Measurements from ENCODE around the gene AVEN.

- no peak for TF ChIP-seq GATA2 (IDR thresholded peaks at IDR 0.05; ENCODE audit: low read depth, low read length)
- no peak for TF ChIP-seq GATA3 (IDR thresholded peaks at IDR 0.05; ENCODE audit: low read depth, low read length)
Observed at GRCh38 chr15:34070003-34070402, 31.0 kb upstream of the AVEN start.
